Tracheal epithelial cell (primary cell): Measurements from ENCODE around the gene MMP12. TPM values are rescaled to one million over a fixed set of nuclear protein-coding genes. Genes with fewer than 3 reads are reported as not detected.

Experiments
- total RNA-seq: library from RNA; depleted of rRNA; stranded (reverse); fragments of >200 nt; gene quantifications from 2 replicates; pipeline ENCODE4 v1.2.1, GENCODE V29; 2014

Gene MMP12
- total RNA-seq = not detected in 2 replicates

GRCh38 chr11:102874852-102875251 lies at the start of gene MMP12:
TSS of gene MMP12 (minus strand) at chr11:102874982. CDS start at chr11:102874937, 45 bp downstream.

GRCh38 chr11:102843489-102843888 lies 31.3 kb downstream of the MMP12 start, which contains the start of gene MMP3:
TSS of gene MMP3 (minus strand) at chr11:102843609. CDS start at chr11:102843546, 63 bp downstream.

Other genes with a start within 250 kb of the MMP12 start
- gene MMP20, start 249.7 kb downstream of the MMP12 start, total RNA-seq = not detected in 2 replicates
- gene MMP27, start 169.2 kb downstream of the MMP12 start, total RNA-seq = not detected in 2 replicates
- gene MMP8, start 150.0 kb downstream of the MMP12 start, total RNA-seq = 0.24 TPM in 1 of 2 replicates, not detected in the other
- gene MMP10, start 94.4 kb downstream of the MMP12 start, total RNA-seq = 2.3 and 7.7 TPM in 2 replicates
- 29.4 and 97.4 TPM in 2 replicates for gene MMP1, start 76.8 kb downstream of the MMP12 start, total RNA-seq
- 1.2 TPM in 1 of 2 replicates, not detected in the other for gene MMP3, start 31.4 kb downstream of the MMP12 start, total RNA-seq
- gene MMP13, start 80.8 kb upstream of the MMP12 start, total RNA-seq = not detected in 2 replicates
- gene DCUN1D5, start 217.2 kb upstream of the MMP12 start, total RNA-seq = 94.2 and 96.9 TPM in 2 replicates
- 10.1 and 11.7 TPM in 2 replicates for gene DYNC2H1, start 234.4 kb upstream of the MMP12 start, total RNA-seq